NT2/D1 (cell line): ENCODE data around the gene MAP2K7.

Experiments used
- YY1 ChIP-seq: IDR thresholded peaks from 2 replicates; pipeline ENCODE4 v1.6.1; 2011; ENCODE audit not compliant: insufficient read length, insufficient read depth
- ZNF274 ChIP-seq: IDR thresholded peaks from 2 replicates; pipeline ENCODE4 v1.6.1; 2011; ENCODE audit warnings: mild to moderate bottlenecking, low read depth, low read length

GRCh38 chr19:7885818-7886217 is 17.9 kb upstream of the MAP2K7 start:
- TF ChIP-seq YY1 (no peak), ZNF274 (no peak)
